Measurements from ENCODE around the gene RBL1.

Gene RBL1

DNA sequence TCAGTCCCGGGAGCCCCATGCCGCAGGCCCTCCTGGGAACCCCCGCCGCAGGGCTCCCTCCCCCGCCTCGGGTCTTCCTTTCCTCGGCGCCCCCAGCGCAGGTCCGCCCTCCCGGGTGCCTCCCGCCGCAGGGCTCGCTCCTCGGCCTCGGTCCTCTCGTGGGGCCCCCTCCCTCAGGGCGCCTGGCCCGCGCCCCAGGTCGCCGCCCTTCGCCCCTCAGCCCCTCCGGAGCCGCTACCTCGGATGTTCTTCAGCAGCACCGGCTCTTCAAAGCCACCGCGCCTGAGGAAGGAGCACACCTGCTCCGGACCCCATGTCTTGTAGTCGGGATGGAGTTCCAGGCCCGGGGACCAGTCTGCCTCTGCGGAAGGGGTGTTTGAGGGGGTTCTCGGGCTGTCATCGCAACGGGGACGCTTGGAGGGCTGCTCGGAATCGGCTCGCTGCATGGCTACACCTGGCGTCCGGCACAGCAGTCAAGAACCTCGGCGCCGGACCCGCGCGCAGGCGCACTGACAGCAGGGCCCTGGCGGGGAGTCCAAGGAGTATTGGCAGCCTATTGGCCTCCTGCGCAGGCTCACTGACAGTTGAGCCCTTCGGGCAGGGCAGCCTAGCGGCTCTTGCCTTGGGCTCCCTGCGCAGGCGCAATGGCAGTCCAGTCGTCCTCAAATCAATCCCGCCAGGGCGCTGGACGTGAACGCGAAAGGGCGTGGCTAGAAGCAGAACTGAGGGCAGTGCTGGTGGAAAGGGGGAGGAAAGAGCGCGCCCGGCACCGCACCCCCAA lies 144.4 kb downstream of the RBL1 start, which contains the start of gene SAMHD1:
SAMHD1 (minus strand) TSS at position 511 of the 781 bp plus-strand sequence; CDS start at position 446, 65 bp downstream.
- in situ Hi-C loops (cut with MboI; ENCODE audit: low sequenced_read_pairs): no loop called here

DNA sequence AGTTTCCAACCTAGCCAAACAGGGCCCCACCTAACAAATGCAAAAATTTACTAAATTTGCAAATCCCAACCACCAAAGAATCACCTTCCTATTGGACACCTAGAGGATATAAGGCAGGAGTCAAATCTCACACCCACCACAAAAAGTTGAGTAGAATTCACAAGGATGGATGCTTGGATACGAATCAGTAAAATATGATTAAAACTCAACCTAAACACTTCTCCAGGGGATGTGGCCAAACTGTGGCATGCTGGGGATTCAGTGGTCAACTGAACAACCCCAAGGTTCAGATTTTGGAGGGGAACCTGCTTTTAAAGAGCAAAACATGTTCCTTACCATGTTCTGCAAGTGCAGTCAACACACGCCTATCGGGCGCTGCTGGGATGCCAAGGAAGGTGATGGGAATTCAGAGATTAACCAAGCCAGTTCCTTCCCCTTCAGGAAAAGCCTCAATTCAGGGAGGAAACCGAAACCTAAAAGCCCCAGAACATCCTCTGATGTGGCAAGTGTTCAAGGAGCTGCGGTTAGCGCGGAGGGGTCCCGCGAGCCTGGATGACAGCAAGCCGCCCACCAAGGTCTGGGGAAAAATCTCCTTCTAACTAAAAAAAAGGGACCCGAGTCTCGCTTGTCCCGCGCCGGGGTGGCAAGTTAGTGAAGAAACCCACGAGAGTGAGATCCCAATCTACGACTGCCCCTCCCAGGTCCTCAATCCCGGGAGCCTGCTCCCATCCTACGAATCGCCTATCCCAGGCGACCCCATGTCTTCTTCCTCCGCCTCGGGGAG lies 145.2 kb downstream of the RBL1 start:
- in situ Hi-C loops (cut with MboI; ENCODE audit: low sequenced_read_pairs): no loop called here
